Activated T-cell treated with anti-CD3 and anti-CD28 coated beads, Interleukin-2, amount 50 U/mL, for 48 hours (primary cell): Measurements from ENCODE around the gene RRM2.
A peak's percentile ranks its signal among the peaks of the same experiment; 100 is the strongest.
"Not testable (repeated sequence)": the region's sequence is repeated elsewhere in the genome, so short reads cannot be mapped to it uniquely, and the experiment has no call there.

Experiments used
- DNase-seq, 2 experiments: peaks; one replicate each; pipeline ENCODE4 v3.0.0-alpha.2; 2020

Gene RRM2

GRCh38 chr2:10091182-10091888 lies 31.2 kb upstream of the RRM2 start:
- peak; percentile 44 to 55 for DNase-seq

- not testable (repeated sequence) for DNase-seq
Observed at GRCh38 chr2:10091889-10092244, 30.7 kb upstream of the RRM2 start.

GRCh38 chr2:10094271-10094814 lies 28.2 kb upstream of the RRM2 start:
- no peak for DNase-seq

GRCh38 chr2:10095175-10095574 lies 27.4 kb upstream of the RRM2 start:
- DNase-seq: no peak

- DNase-seq: no peak
Observed at GRCh38 chr2:10096641-10097040, 25.9 kb upstream of the RRM2 start.

- peak; percentile 54 to 62 for DNase-seq
Observed at GRCh38 chr2:10097352-10098148, 25.0 kb upstream of the RRM2 start.

GRCh38 chr2:10101491-10101890 lies 21.0 kb upstream of the RRM2 start:
- DNase-seq: no peak

- no peak for DNase-seq
Observed at GRCh38 chr2:10103179-10103578, 19.4 kb upstream of the RRM2 start.

GRCh38 chr2:10104906-10105305 lies 17.6 kb upstream of the RRM2 start:
- not testable (repeated sequence) for DNase-seq

GRCh38 chr2:10109311-10109710 lies 13.2 kb upstream of the RRM2 start:
- DNase-seq: no peak

- no peak for DNase-seq
Observed at GRCh38 chr2:10119027-10119325, 3.6 kb upstream of the RRM2 start.

DNA sequence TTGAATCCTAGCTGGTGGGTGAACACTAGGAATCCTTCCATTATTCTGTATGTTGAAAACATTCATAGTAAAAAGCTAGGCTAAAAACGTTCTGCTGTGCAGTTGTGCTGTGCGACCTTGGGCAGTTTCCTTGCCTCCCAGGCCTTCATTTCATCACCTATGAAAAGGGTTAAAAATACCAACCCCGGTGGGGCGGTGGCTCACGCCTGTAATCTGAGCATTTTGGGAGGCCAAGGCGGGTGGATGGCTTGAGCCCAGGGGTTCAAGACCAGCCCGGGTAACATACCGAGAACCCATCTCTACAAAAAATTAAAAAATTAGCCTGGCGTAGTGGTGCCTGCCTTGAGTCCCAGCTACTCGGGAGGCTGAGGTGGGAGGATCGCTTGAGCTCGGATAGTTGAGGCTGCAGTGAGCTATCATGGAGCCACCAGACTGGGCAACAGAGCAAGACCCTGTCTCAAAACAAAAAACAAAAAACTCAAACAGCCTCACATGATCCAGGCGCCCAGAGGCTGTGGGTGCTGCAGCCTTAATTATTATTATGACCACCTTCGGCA lies 2.9 kb upstream of the RRM2 start:
- no peak for DNase-seq

- peak; percentile 97 for DNase-seq
Observed at GRCh38 chr2:10120158-10120876, 2.2 kb upstream of the RRM2 start.

DNA sequence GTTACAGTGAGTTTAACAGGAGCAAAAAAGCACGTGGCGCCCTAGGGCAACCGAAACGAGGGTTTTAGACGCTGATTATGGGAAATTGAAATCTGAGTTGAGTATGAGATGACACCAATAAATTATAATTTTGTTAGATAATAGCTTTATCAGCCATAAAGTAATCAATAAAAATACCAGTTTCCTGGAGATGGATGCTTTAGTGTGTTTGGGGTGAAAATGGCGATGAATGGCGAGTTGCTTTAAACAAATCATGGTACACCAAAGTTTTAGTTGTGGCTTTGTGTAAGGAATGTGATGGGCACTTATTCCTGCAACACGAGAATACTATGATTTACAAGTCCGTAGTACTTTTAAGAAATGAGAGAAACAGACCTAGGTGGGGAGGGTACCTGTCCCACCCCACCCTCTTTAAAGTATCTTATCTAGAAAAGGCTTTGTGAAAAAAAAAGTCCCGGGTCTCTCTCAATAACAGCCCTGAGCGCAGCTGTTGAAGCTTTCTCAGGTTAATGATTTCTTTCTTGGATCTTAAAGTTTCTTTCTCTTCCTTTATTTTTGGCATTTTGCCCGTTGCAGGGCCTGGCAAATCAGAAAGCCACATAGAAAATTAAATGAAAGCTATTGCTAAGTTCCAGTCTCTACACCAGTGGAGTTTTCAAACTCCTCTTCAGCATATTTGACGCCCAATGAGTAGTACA lies 1.5 kb upstream of the RRM2 start:
- DNase-seq: no peak

DNA sequence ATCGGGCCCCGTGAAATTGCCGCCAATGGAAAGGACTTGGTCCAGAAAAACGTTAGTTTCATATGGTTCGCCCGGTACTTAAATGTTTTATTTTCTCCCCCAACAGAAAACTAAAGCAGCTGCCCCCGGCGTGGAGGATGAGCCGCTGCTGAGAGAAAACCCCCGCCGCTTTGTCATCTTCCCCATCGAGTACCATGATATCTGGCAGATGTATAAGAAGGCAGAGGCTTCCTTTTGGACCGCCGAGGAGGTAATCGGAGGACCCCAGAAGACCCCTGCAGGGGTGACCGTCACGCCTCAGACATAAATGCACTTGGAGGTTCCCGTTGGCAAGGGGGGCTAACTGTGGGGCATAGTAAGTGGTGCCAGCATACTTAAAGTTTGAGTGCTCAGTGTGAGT lies 742 bp downstream of the RRM2 start:
- DNase-seq: peak; percentile 48

- no peak for DNase-seq
Observed at GRCh38 chr2:10124538-10125045, 2.1 kb downstream of the RRM2 start.

DNA sequence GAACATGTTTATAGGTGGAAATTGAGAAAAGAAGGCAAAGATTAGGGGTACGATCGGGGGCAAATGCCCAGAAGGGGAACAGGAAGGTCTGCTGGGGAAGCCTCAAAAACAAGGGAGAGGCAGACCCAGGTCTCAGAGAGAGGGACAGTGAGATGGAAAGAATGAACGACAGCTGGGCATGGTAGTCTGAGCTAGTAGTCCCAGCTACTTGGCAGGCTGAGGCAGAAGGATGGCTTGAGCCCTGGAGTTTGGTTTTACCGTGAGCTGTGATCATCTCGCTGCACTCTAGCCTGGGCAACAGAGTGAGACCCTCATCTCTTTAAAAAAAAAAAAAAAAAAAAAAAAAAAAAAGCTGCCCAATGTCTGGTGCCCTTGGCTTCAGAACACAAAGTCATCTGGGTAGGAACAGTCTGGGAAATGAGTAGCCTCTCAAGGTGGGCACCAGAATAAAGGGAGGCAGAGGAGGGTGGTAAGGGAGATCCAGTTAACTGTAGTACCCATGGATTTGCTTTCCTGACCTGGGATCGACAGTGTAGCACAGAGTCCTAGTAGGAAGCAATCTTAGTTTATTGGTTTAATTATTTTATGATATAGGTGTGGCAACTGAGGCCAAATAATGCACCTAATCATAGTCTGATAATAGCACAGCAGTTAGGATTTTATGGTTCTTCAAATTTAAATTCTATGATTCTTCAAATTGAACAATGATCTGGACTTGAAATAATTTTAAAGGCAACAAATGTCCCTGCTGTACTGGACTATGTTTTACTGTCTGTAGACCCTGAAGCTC lies 3.5 kb downstream of the RRM2 start:
- no peak for DNase-seq

DNA sequence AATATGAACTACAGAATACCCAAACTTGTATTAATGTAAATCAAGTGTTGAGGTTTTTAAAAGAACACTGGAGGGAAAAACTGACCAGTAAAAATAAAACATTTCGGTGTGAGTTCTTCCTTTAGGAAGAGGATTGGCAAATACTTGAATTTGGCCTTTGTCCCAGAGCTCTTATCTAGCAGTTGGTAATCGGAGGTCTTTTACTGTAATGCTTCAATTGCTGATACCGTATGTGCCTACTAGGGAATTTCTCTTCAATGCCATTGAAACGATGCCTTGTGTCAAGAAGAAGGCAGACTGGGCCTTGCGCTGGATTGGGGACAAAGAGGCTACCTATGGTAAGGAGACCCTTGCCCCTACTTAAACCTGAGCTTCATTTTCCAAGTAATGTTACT lies 4.1 kb downstream of the RRM2 start:
- DNase-seq: no peak

DNA sequence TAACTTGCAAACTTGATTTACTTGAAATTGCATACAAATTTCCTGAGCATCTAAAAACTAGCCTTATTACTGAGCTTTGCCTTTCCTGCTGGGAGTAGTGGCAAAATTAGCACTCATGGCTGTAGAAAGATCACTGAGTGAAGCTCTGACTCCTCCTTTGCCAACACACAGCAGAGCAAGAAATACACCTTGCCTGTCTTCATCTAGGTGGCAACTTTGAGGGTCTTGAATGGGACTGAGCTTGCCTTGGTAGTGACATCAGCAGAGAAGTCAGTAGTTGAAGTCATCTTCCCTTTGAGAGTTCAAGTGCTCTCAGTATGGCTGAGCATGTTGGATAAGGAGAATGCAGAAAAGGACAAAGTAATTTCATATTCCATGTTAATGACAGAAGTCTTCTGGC lies 5.9 kb downstream of the RRM2 start:
- DNase-seq: no peak

- DNase-seq: no peak
Observed at GRCh38 chr2:10129490-10129889, 7.0 kb downstream of the RRM2 start.

DNA sequence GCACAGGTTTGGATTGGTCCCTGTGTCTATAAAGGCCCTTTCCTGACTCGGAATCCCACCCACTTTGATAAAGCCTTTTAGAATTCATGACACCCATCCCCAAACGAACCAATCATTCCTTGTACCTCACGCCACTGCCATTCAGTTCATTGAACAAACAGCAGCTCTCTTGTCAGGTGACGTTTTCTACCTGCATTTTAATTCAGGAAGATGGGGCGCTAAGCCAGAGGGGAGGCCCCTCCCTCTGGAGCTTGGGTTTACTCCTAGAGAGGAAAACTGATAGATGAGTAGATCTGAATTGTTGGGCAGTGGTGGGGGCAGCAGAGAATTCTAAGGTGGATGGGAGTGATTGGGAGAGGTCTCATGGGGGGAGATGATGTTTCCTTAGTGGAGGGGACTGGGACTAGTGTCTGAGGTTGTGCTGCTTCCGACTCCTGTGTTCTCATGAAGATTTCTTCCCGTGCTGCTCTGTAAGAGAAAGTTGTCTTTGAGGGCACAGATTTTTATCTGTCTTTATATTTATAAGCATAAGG lies 9.6 kb downstream of the RRM2 start:
- DNase-seq: no peak
